HG03066 (cell line): Measurements from ENCODE around the gene BTN2A1.
"Not testable (repeated sequence)": the region's sequence is repeated elsewhere in the genome, so short reads cannot be mapped to it uniquely, and the experiment has no call there.

Source experiments
- ATAC-seq: cut with Tn5 transposase; IDR thresholded peaks from one replicate; pipeline ENCODE4 v1.9.1; 2021; ENCODE audit warnings: low read depth; ENCODE audit not compliant: unreplicated experiment

Gene BTN2A1

DNA sequence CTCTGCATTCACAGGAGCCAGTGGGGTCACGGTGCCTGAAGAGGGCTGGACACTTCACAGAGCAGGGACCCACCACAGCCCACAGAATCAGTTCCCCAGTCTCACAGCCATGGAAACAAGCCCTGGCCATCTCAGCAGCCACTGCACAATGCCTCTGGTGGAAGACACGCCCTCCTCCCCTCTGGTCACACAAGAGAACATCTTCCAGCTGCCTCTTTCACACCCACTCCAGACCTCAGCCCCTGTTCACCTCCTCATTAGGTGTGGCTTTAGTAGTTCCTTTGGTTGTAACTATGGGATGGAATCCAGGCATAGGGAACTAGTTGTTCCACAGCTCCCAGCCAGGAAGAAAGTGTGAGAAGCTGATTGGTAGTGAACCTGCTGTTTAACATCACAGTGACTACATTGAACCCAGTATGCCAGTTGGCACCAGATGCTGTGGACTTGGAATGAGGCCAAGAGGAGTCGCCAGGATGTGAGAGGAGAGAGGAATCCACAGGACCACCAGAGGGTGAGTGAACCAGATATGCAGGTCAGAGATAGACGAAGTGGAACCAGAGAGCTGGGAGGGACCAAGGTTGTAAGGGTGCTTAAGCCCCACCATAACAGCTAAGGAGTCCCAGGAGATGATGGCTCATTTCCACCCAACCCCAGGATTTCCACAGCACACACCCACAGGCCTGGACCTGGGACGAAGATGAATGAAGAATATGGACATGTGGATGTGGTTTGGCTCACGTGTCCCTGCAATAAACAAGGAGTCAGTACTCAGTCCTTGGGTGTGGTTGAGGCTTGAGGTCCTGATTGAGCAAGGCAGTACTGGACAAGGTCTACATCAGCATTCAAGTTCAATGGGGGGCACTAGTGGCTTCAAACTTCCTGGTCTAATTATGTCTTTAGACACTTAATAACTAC, 26.2 kb upstream of the BTN2A1 start:
- ATAC-seq: no peak

DNA sequence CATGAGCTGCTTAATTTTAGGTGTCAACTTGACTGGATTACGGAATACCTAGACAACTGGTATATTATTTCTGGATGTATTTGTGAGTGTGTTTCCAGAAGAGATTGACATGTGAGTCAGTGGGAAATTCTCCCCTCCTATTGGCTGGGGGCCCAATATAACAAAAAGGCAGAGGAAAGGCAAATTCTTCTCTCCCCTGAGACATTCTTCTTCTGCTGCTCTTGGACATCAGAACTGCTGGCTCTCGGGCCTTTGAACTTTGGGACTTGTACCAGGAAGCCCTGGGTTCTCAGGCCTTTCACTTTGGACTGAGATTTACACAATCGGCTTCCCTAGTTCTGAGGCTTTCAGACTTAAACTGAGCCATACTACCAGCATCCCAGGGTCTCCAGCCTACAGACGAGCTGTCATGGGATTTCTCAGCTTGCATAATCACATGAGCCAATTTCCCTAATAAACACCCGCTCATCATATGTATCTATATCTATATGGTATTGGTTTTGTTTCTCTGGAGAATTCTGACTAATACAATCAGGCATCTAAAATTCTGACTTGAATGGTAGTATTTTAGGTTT, 25.0 kb upstream of the BTN2A1 start:
- ATAC-seq: no peak

DNA sequence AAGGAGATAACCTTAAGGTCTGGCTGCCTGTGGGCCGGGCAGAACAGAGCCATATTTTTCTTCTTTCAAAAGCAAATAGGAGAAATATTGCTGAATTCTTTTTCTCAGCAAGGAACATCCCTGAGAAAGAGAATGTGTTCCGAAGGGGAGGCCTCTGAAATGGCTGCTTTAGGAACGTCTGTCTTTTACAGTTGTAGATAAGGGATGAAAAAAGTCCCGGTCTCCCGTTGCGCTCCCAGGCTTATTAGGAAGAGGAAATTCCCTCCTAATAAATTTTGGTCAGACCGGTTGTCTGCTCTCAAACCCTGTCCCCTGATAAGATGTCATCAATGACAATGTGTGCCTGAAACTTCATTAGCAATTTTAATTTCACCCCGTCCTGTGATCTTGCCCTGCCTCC, 24.1 kb upstream of the BTN2A1 start:
- ATAC-seq: not testable (repeated sequence)

DNA sequence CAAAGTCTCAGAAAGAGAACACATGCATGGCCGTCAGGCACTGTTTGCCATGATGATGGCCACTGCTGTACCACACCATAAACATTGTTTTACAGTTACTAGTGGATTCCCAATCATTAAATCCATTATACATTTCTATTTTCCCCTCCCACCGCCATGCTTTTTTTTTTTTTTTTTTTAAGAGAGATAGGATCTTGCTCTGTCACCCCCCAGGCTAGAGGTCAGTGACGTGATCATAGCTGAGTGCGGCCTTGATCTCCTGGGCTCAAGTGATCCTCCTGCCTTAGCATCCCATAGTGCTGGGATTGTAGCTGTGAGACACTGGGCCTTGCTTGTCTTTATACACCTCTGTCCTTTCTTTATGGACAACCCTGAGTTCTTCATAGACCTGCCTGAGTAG, 21.7 kb upstream of the BTN2A1 start:
- no peak for ATAC-seq

DNA sequence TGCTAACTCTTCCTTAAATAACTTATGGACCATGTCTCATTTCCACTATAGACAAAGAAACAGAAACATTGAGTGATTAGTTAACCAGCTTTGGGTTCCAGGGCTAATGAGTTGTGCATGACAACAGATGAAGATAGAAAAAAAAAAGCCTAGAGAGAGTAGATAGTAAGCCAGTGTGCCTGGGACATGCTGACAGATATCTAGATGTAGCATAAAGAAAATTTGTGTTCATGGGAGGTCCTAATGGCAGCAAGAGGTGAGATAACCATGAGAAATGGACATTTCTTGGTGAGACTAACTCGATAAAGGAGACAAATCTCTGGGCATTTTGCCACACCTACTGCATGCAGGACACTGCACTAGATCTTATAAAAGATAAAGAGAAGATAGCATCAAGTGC, 20.2 kb upstream of the BTN2A1 start:
- no peak for ATAC-seq

DNA sequence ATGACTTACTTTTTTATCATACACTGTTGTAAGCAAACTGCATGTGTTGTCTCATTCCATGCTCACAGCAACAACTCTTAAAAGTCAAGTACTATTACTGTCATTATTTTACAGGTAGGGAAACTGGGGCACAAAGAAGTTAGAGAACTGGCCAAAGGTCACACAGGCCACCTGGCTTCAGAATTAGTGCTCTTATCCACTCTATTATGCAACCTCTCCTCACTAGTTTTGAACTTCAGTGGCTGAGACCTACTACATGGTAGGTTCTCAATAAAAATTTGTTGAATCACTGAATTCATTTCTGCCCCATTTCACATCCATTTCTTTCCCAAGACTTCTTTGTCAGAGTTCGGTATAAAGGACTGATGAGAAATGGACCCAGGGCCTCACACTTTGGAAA, 19.8 kb upstream of the BTN2A1 start:
- no peak for ATAC-seq

DNA sequence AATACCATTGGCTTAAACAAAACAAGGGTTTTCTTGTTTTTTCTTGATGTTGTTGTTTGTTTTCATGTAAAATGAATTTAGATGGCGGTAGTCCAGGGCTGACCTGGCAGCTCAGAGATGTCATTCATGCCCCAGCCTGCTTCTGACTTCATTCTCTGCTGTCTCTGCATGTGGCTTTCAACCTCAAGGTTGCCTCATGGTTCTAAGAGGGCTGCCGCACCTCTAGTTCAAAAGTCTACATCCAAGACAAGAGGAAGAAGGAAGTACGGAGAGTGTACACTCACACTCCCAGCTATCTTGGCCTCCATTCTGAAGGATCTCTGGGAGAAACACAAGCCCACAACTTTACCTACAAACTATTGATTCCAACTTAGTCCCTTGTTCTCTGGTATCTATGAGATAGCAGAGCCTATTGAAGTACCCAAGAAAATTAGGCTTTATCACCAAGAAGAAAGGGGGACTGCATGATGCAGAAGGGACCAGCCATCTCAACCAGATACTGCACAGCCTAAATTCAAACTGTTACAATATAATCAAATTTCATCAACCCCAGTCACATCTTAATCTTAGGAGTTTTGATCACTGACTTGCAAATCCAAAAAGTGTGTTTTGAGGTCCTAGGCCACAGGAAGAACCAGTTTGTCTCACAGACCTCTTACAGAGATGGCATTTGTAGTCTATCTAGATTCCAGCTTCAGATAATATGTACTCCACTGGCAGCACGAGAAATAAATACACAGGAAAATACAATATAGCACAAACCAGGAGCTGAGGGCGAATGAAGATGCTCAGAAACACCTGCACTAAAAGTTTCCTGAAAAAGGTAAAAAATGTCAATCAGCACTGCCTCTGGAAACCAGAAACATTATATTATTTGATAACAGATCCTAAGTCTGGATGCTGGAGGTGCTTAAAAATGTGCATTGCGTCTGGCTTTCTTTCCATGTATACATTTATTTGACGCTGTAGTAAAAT, 18.3 kb upstream of the BTN2A1 start:
- no peak for ATAC-seq

DNA sequence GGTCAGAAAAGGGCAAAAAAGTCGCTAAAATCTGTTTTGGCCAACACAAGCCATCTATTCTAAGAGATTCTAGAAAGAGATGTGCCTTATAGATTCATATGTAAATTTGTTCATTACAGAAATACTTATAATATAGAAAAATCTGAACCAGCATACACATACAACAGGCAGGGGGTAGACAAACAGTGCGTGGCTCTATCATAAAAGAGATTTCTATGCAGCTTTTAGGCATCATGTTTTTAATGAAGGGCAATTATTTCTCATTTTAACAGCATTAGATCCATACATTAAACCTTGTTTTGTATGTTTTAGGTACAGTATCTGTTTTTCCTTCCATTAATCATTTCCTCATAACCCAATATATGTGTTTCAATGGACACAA, 16.8 kb upstream of the BTN2A1 start:
- ATAC-seq: no peak

DNA sequence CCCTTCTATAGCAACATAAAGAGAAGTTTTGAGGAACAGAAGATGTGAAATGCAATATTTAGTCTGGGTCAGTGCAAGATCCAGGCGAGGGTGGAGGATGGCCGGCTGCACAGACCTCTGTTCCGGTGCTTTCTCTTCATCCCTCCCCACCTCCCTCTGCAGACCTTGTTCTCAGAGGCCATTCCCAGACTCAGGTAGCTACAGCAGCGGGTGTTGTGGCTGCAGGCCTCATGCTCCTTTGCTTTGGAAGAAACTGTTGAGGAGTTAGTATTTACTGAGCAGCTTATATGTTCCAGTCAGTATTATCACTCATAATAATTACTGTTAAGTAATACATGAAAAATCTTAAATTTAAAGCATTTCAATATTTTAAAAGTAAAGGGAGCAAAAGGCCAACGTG, 15.8 kb upstream of the BTN2A1 start:
- no peak for ATAC-seq

DNA sequence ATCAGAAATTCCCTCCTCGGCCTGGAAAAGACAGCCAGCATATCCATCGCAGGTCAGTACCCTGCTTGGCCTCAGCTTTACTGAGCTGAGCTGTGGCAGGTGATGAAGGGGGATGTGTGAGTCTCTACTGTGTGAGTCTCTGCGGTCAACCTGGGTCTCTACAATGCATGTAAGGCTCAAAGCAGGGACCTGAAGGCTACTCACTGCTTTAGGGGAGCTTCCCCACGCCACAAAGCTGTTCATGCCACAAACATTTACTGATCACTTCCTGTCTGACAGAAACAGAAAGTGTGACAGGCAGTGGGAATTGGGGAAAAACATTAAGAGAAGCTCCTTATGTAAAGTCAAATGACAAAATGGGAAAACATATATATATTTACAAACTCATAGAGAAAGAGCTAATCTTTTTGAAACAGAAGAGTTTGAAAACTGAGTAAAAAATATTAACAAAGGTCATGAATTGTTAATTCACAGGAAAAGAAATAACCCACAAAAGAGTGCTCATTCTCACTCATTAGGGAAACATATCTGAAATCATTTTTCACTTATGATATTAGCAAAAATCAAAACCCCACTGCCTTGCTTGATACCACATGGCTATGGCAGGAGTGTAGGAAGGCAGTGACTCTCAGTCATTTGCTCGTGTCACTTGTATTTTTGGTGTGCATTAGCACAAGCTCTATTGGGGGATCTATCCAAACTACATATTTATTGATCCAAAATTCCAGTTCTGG, 11.7 kb upstream of the BTN2A1 start:
- ATAC-seq: peak; percentile 66

DNA sequence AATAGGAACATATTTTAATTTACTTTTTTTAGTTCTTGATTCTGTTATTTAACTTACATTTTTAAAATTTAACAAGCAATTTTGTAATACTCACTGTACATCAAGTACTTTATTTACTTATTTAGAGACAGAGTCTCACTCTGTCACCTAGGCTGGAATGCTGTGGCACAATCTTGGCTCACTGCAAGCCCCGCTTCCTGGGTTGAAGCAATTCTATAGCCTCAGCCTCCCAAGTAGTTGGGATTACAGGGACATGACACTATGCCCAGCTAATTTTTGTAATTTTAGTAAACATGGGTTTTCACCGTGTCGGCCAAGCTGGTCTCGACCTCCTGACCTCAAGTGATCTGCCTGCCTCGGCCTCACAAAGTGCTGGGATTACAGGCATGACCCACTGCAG, 10.5 kb upstream of the BTN2A1 start:
- ATAC-seq: no peak

DNA sequence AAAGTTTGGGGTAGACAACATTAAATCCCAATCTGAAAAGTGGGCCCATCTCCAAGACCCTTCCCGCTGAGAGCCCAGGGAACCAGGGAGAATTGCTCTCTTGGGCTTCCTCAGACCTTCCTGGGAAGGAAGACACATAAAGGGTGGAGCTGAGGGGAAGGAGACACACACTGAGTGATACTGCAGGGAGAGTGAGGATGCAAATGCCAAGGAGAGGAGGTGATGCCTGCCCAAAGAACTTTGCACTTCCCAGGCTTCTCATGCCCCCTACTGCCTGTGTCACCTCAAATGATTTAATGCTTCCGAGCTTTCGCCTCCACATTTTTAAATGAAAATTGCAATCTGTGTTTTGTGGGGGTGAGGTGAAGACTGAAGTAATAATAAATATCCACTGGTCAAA, 7.5 kb upstream of the BTN2A1 start:
- ATAC-seq: no peak

DNA sequence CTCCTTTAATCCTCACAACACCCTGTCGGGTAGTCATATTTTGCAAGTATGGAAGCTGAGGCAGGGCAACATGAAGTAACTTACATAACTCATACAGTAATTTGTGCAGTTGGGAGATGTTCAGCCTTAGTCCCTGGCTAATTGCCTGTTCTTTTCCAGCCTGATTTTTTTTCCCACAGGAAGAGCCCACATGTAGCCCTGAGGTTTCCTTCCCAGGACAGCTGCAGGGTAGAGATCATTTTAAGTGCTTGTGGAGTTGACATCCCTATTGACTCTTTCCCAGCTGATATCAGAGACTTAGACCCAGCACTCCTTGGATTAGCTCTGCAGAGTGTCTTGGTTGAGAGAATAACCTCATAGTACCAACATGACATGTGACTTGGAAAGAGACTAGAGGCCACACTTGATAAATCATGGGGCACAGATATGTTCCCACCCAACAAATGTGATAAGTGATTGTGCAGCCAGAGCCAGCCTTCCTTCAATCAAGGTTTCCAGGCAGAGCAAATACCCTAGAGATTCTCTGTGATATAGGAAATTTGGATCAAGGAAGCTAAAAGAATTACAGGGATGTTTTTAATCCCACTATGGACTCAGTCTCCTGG, 5.0 kb upstream of the BTN2A1 start:
- no peak for ATAC-seq

DNA sequence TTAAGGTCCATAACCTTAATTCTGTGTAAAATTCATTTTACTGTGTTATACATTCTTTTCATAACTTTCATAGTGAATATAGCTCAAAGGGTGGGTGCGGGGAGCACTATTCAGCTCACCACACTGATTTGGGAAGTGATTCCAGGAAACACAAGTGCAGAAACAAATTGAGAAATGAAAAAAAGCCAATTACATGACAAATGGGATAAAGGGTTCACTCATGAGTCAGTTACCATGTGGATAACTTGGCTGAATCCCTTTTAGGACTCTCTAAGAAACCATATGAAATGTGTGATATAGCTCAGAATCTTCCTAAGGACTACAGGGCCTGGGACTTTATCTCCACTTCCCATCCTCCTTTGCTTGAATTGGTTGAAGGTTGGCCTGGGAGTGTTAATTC, 3.1 kb upstream of the BTN2A1 start:
- ATAC-seq: no peak

DNA sequence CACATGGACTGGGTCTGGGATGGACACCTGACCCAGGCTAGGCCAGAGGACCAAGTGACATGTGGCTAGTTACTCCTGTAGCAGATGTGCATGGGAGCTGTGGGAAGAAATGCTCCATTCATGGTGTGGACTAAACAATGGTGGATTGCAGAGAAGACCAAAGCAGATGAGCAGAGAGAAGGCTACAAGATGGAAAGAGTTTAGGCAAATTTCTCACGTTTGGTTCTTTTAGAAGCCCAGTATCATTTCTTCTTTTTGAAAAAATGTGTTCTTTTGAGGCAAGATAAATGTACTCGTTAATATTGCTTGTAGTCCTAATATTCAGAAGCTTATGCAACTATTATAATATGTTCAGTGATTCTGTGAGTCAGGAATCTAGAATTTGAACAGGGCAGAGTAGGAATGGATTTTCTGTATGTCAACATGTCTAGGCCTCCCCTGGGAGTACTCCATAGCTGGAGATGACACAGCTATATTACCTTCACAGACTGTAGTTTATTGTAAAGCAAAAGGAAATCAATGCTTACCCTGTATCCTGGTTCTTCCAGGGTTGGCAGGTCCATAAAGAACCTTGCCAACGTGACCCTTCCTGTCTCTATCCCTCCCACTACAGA, 2.3 kb upstream of the BTN2A1 start:
- ATAC-seq: no peak

DNA sequence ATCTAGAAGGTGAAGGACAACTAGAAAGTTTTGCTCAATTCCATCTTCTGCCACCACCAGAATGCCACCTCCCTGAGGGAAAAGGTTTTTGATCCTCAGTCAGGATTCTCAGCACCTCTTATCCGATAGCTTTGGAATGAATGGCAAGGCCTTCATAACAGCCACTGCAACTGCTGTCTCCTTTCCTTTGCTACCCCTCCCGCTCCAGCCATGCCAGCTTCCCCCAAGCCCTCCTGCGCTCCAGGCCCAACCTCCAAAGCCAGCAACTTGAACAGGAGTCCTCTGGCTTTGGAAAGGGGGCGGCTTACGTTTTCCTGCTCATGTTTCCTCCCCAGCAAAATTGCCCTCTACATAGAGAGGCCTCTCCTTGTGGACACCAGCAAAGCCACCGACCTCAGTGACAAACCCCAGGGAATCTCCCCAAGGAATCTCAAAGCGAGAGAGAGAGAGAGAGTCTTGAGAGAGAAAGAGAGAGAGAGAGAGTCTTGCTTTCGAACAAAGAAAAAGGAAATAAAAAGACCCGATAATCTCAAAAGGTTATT, 420 bp upstream of the BTN2A1 start:
- peak; percentile 30 for ATAC-seq

DNA sequence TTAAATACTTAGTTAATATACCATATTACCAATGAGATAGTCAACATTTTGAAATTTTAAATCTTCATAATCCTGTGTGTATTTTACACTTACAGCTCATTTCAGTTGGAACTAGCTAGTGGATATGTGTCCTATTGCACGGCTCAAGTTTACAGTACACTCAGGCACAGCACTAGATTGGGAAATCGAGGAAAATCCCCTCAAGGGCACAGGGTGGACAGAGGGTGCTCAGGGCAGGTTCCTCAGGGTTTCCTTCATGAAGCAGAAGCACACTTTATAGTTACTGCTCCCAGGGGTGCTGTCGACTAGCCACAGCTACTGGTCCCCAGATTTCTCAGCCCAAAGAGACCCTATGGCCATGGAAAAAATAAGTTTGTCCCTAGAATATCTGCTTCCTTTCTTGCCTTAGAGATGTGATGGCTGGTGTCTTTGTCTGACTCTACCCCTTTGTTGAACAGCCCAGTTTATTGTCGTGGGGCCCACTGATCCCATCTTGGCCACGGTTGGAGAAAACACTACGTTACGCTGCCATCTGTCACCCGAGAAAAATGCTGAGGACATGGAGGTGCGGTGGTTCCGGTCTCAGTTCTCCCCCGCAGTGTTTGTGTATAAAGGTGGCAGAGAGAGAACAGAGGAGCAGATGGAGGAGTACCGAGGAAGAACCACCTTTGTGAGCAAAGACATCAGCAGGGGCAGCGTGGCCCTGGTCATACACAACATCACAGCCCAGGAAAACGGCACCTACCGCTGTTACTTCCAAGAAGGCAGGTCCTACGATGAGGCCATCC, 1.5 kb downstream of the BTN2A1 start:
- ATAC-seq: no peak

DNA sequence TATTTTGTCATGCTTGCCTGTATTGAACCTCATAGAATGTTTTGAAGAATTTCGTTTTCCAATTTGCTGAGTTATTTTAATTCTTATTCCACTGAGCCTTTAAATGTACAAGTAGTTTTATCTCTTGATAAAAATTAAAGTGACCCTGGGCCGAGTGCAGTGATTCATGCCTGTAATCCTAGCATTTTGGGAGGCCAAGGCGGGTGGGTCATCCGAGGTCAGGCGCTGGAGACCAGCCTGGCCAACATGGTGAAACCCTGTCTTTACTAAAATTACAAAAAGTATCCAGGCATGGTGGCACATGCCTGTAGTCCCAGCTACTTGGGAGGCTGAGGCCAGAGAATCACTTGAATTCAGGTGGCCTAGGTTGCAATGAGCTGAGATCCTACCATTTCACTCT, 3.6 kb downstream of the BTN2A1 start:
- not testable (repeated sequence) for ATAC-seq

DNA sequence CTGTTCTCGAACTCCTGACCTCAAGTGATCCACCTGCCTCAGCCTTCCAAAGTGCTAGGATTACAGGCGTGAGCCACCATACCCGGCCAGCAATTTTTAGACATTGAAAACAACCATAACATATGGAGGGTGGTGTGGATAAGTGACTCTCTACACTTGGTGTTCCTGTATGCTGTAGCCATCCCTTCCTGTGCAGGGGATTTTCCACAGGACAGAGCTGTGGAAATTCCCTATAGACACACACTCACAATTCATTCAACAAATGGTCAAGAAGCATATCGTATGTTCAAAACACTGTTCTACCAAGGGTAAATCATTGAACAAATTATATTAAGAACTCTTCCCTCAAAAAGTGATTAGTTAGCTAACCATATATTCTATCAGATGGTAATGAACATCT, 6.3 kb downstream of the BTN2A1 start:
- no peak for ATAC-seq
